WTC11 (cell line): ENCODE measurements around the gene ZFYVE28. TPM values are rescaled to one million over a fixed set of nuclear protein-coding genes. Genes with fewer than 3 reads are reported as not detected.
A peak's percentile ranks its signal among the peaks of the same experiment; 100 is the strongest.

ENCODE experiments used
- ATF1 ChIP-seq: sonication (generic); formaldehyde crosslinking; IDR thresholded peaks from 2 replicates; pipeline ENCODE4 v1.8.1; 2023; ENCODE audit warnings: mild to moderate bottlenecking, moderate library complexity, missing genetic modification reagents
- CREM ChIP-seq: sonication (generic); formaldehyde crosslinking; IDR thresholded peaks from 2 replicates; pipeline ENCODE4 v1.8.1; 2022; ENCODE audit warnings: mild to moderate bottlenecking, missing genetic modification reagents, moderate library complexity
- ETV6 ChIP-seq: sonication (generic); formaldehyde crosslinking; IDR thresholded peaks from 2 replicates; pipeline ENCODE4 v1.8.1; 2022; ENCODE audit warnings: mild to moderate bottlenecking, missing genetic modification reagents
- NFE2L1 ChIP-seq: sonication (generic); formaldehyde crosslinking; IDR thresholded peaks from 2 replicates; pipeline ENCODE4 v1.8.1; 2023; ENCODE audit warnings: missing genetic modification reagents
- NFYB ChIP-seq: sonication (generic); formaldehyde crosslinking; conservative IDR thresholded peaks from 2 replicates; pipeline ENCODE4 v1.8.0; 2022; ENCODE audit warnings: low read depth, missing genetic modification reagents
- PRRX2 ChIP-seq: fragments of 250-450 bp; sonication (Bioruptor Pico); IDR thresholded peaks from 2 replicates; pipeline ENCODE4 v1.8.0; 2021; ENCODE audit warnings: mild to moderate bottlenecking
- RELA ChIP-seq: sonication (generic); formaldehyde crosslinking; IDR thresholded peaks from 2 replicates; pipeline ENCODE4 v1.8.1; 2022; ENCODE audit warnings: missing genetic modification reagents, mild to moderate bottlenecking, borderline replicate concordance
- ZBTB21 ChIP-seq: sonication (generic); formaldehyde crosslinking; IDR thresholded peaks from 2 replicates; pipeline ENCODE4 v1.8.1; 2023; ENCODE audit warnings: mild to moderate bottlenecking, missing genetic modification reagents, borderline replicate concordance
- ZNF232 ChIP-seq: sonication (generic); formaldehyde crosslinking; IDR thresholded peaks from 2 replicates; pipeline ENCODE4 v1.8.0; 2022; ENCODE audit warnings: mild to moderate bottlenecking, missing genetic modification reagents
- ZNF263 ChIP-seq: sonication (generic); formaldehyde crosslinking; IDR thresholded peaks from 2 replicates; pipeline ENCODE4 v1.8.1; 2022; ENCODE audit warnings: low read depth, mild to moderate bottlenecking, moderate library complexity, missing genetic modification reagents
- total RNA-seq: library from RNA; stranded (reverse); gene quantifications from 3 replicates; pipeline ENCODE4 v1.2.3, GENCODE V29; 2021
- TF ChIP-seq, protein P1 (sequence below): fragments of 250-450 bp; sonication (Bioruptor Pico); conservative IDR thresholded peaks from 2 replicates; pipeline ENCODE4 v1.9.0; 2021; ENCODE audit warnings: mild to moderate bottlenecking
- TF ChIP-seq, protein P2 (sequence below): sonication (generic); formaldehyde crosslinking; IDR thresholded peaks from 2 replicates; pipeline ENCODE4 v1.8.1; 2023; ENCODE audit warnings: mild to moderate bottlenecking, missing genetic modification reagents, moderate library complexity
- TF ChIP-seq, protein P3 (sequence below): fragments of 250-450 bp; sonication (Bioruptor Pico); IDR thresholded peaks from 2 replicates; pipeline ENCODE4 v1.9.0; 2021; ENCODE audit warnings: moderate library complexity, mild to moderate bottlenecking, inconsistent platforms, borderline replicate concordance
- TF ChIP-seq, protein P4 (sequence below): fragments of 250-450 bp; sonication (Bioruptor Pico); IDR thresholded peaks from 2 replicates; pipeline ENCODE4 v1.9.0; 2021; ENCODE audit warnings: mild to moderate bottlenecking, borderline replicate concordance
- TF ChIP-seq, protein P5 (sequence below): sonication (generic); formaldehyde crosslinking; IDR thresholded peaks from 2 replicates; pipeline ENCODE4 v1.8.1; 2022; ENCODE audit warnings: mild to moderate bottlenecking, moderate library complexity, missing genetic modification reagents
- TF ChIP-seq, protein P6 (sequence below): sonication (generic); formaldehyde crosslinking; IDR thresholded peaks from 2 replicates; pipeline ENCODE4 v1.8.0; 2023; ENCODE audit warnings: missing genetic modification reagents
- TF ChIP-seq, protein P7 (sequence below): sonication (generic); formaldehyde crosslinking; IDR thresholded peaks from 2 replicates; pipeline ENCODE4 v1.8.0; 2023; ENCODE audit warnings: missing genetic modification reagents, mild to moderate bottlenecking, borderline replicate concordance
- TF ChIP-seq, protein P8 (sequence below): sonication (generic); formaldehyde crosslinking; IDR thresholded peaks from 2 replicates; pipeline ENCODE4 v1.8.0; 2022; ENCODE audit warnings: mild to moderate bottlenecking, missing genetic modification reagents

ZFYVE28 gene
- total RNA-seq, 1 experiment from 2014 or later = 7.8 TPM

DNA sequence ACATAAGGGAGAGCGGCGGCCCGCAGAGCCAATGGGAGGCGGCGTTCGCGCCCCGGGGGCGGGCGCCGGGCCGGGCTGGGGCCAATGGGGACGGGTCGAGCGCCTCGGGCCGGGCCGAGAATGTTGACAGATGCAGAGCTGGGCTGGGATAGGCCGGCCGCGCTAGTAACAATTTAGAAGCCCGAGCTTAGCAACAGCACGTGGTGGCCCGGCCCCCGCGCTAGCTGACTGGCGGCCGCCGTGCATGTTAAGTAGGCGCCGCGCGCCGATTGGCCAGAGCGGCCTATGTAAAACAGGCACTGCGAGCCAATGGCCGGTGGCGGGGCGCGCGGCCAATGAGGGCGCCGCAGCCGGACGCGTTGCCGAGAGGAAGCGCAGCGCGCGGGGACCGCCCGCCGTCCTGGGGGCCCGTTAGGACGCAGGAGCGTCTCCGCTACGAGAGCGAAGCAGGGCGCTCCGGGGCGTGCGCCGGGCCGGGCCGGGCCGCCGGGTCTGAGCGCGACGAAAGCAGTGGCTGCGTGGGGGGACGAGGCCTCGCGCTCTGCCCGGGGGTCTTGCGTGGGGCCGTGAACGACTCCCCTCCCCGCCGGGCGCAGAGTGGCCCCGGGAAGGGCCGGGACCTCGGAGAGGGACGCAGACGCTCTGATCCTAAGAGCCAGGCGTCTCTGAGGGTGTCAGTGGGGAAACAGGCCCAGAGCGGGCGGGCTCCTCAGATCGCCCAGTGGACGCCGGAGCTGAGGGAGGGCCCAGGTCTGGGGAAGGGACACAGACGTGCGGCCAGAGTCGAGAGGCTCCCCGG is 156.1 kb downstream of the ZFYVE28 start (continued):
- TF ChIP-seq, protein P1, sequence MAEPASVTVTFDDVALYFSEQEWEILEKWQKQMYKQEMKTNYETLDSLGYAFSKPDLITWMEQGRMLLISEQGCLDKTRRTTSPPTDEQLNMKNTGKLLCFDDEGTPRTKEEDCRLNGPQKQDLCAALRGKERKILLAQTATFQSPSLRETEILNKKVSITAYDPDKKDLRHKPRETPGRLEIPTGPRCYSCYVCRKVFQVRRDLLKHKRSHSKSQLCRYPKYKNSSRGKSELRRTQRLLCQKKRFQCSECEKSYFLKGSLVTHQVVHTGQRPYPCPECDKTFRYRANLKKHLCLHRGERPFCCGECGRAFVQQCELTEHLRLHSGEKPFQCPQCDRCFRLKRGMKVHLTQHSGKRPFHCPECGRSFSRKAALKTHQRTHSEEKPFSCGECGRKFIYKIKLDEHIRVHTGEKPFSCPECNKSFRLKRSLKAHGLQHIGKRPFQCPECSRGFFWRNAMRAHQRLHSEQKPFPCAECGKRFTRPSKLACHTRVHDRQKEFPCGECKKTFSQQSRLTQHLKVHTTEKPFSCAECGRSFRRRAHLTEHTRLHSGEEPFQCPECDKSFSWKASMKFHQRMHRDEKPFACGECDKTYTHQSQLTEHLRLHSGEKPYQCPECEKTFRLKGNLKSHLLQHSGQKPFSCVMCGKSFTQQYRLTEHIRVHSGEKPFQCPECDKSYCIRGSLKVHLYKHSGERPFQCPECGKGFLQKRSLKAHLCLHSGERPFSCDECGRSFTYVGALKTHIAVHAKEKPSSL (CRISPR knock-in tag) = no peak
- TF ChIP-seq ATF1 (CRISPR knock-in tag) = no peak
- TF ChIP-seq, protein P2, sequence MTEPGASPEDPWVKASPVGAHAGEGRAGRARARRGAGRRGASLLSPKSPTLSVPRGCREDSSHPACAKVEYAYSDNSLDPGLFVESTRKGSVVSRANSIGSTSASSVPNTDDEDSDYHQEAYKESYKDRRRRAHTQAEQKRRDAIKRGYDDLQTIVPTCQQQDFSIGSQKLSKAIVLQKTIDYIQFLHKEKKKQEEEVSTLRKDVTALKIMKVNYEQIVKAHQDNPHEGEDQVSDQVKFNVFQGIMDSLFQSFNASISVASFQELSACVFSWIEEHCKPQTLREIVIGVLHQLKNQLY (CRISPR knock-in tag) = no peak
- TF ChIP-seq RELA (CRISPR knock-in tag) = 0 out of 2 replicates have a peak, but pooled peaks have one; percentile 59
- peak; percentile 91 for TF ChIP-seq NFYB (CRISPR knock-in tag)
- TF ChIP-seq, protein P3, sequence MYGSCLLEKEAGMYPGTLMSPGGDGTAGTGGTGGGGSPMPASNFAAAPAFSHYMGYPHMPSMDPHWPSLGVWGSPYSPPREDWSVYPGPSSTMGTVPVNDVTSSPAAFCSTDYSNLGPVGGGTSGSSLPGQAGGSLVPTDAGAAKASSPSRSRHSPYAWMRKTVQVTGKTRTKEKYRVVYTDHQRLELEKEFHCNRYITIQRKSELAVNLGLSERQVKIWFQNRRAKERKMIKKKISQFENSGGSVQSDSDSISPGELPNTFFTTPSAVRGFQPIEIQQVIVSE (CRISPR knock-in tag) = no peak
- 0 out of 2 replicates have a peak, but pooled peaks have one; percentile 24 for TF ChIP-seq ZBTB21 (CRISPR knock-in tag)
- TF ChIP-seq, protein P4, sequence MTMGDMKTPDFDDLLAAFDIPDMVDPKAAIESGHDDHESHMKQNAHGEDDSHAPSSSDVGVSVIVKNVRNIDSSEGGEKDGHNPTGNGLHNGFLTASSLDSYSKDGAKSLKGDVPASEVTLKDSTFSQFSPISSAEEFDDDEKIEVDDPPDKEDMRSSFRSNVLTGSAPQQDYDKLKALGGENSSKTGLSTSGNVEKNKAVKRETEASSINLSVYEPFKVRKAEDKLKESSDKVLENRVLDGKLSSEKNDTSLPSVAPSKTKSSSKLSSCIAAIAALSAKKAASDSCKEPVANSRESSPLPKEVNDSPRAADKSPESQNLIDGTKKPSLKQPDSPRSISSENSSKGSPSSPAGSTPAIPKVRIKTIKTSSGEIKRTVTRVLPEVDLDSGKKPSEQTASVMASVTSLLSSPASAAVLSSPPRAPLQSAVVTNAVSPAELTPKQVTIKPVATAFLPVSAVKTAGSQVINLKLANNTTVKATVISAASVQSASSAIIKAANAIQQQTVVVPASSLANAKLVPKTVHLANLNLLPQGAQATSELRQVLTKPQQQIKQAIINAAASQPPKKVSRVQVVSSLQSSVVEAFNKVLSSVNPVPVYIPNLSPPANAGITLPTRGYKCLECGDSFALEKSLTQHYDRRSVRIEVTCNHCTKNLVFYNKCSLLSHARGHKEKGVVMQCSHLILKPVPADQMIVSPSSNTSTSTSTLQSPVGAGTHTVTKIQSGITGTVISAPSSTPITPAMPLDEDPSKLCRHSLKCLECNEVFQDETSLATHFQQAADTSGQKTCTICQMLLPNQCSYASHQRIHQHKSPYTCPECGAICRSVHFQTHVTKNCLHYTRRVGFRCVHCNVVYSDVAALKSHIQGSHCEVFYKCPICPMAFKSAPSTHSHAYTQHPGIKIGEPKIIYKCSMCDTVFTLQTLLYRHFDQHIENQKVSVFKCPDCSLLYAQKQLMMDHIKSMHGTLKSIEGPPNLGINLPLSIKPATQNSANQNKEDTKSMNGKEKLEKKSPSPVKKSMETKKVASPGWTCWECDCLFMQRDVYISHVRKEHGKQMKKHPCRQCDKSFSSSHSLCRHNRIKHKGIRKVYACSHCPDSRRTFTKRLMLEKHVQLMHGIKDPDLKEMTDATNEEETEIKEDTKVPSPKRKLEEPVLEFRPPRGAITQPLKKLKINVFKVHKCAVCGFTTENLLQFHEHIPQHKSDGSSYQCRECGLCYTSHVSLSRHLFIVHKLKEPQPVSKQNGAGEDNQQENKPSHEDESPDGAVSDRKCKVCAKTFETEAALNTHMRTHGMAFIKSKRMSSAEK (CRISPR knock-in tag) = no peak
- no peak for TF ChIP-seq ZNF232
- TF ChIP-seq, protein P5, sequence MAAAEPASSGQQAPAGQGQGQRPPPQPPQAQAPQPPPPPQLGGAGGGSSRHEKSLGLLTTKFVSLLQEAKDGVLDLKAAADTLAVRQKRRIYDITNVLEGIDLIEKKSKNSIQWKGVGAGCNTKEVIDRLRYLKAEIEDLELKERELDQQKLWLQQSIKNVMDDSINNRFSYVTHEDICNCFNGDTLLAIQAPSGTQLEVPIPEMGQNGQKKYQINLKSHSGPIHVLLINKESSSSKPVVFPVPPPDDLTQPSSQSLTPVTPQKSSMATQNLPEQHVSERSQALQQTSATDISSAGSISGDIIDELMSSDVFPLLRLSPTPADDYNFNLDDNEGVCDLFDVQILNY (CRISPR knock-in tag) = peak; percentile 80
- TF ChIP-seq NFE2L1 (CRISPR knock-in tag) = no peak
- no peak for TF ChIP-seq ZNF263 (CRISPR knock-in tag)
- TF ChIP-seq, protein P6, sequence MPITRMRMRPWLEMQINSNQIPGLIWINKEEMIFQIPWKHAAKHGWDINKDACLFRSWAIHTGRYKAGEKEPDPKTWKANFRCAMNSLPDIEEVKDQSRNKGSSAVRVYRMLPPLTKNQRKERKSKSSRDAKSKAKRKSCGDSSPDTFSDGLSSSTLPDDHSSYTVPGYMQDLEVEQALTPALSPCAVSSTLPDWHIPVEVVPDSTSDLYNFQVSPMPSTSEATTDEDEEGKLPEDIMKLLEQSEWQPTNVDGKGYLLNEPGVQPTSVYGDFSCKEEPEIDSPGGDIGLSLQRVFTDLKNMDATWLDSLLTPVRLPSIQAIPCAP (CRISPR knock-in tag) = 0 out of 2 replicates have a peak, but pooled peaks have one; percentile 47
- peak; percentile 74; the same call in 1 of the 2 replicates for TF ChIP-seq ETV6 (CRISPR knock-in tag)
- TF ChIP-seq, protein P7, sequence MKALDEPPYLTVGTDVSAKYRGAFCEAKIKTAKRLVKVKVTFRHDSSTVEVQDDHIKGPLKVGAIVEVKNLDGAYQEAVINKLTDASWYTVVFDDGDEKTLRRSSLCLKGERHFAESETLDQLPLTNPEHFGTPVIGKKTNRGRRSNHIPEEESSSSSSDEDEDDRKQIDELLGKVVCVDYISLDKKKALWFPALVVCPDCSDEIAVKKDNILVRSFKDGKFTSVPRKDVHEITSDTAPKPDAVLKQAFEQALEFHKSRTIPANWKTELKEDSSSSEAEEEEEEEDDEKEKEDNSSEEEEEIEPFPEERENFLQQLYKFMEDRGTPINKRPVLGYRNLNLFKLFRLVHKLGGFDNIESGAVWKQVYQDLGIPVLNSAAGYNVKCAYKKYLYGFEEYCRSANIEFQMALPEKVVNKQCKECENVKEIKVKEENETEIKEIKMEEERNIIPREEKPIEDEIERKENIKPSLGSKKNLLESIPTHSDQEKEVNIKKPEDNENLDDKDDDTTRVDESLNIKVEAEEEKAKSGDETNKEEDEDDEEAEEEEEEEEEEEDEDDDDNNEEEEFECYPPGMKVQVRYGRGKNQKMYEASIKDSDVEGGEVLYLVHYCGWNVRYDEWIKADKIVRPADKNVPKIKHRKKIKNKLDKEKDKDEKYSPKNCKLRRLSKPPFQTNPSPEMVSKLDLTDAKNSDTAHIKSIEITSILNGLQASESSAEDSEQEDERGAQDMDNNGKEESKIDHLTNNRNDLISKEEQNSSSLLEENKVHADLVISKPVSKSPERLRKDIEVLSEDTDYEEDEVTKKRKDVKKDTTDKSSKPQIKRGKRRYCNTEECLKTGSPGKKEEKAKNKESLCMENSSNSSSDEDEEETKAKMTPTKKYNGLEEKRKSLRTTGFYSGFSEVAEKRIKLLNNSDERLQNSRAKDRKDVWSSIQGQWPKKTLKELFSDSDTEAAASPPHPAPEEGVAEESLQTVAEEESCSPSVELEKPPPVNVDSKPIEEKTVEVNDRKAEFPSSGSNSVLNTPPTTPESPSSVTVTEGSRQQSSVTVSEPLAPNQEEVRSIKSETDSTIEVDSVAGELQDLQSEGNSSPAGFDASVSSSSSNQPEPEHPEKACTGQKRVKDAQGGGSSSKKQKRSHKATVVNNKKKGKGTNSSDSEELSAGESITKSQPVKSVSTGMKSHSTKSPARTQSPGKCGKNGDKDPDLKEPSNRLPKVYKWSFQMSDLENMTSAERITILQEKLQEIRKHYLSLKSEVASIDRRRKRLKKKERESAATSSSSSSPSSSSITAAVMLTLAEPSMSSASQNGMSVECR (CRISPR knock-in tag) = peak; percentile 44; the same call in 1 of the 2 replicates
- TF ChIP-seq PRRX2 (CRISPR knock-in tag) = no peak
- TF ChIP-seq CREM (CRISPR knock-in tag) = 0 out of 2 replicates have a peak, but pooled peaks have one; percentile 40
- TF ChIP-seq, protein P8, sequence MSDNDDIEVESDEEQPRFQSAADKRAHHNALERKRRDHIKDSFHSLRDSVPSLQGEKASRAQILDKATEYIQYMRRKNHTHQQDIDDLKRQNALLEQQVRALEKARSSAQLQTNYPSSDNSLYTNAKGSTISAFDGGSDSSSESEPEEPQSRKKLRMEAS (CRISPR knock-in tag) = peak; percentile 77; the same call in 1 of the 2 replicates
